Left colon (tissue), 2 donors: ENCODE data around the gene ZMIZ1. TPM values are rescaled to one million over a fixed set of nuclear protein-coding genes. Genes with fewer than 3 reads are reported as not detected.
A peak's percentile ranks its signal among the peaks of the same experiment; 100 is the strongest.
"Not testable (repeated sequence)": the region's sequence is repeated elsewhere in the genome, so short reads cannot be mapped to it uniquely, and the experiment has no call there.

ENCODE experiments used
- ATAC-seq: fragments of 200-7000 bp; cut with Tn5 transposase; one replicate; pipeline ENCODE4 v1.9.1; 2020; ENCODE audit warnings: mild to moderate bottlenecking, moderate library complexity
- DNase-seq, 2 donors: peaks; one replicate each; pipeline ENCODE4 v3.0.0-alpha.2; 2020
- intact Hi-C, 2 donors: fragments of 100-400 bp; cut with DNase I in 1 of 2; cut with micrococcal nuclease in 1 of 2; formaldehyde crosslinking; loops; one replicate each; pipeline versions ENCODE4 v1.11.2 to v1.14.0; 2022; cut with DNase I, micrococcal nuclease
- total RNA-seq, 2 donors: library from RNA; stranded (reverse); fragmentation: NEBNext Ultra II Directional; extraction: Animal tissue kit (Norgen Biotek cat#: 25700); gene quantifications; one replicate each; pipeline ENCODE4 v1.2.1, GENCODE V29; 2021
- donor health status: DM: no; HTN: no; CAD: no.
- donor health status: DM: yes; HTN: yes; CAD: no.

Gene ZMIZ1
- total RNA-seq, 2 donors from 2014 or later: 50.7 to 63.9 TPM

GRCh38 chr10:79337783-79338469 lies 269.2 kb downstream of the ZMIZ1 start:
- ATAC-seq, intact Hi-C loops: not testable (repeated sequence)

GRCh38 chr10:79339266-79339665 lies 270.5 kb downstream of the ZMIZ1 start:
- no peak for DNase-seq
- intact Hi-C loops: no loop called here
- ATAC-seq: no peak

More at GRCh38 chr10:79337783-79338469, 269.2 kb downstream of the ZMIZ1 start:
- not testable (repeated sequence) for DNase-seq

- intact Hi-C loops: no loop called here
- DNase-seq: no peak
- no peak for ATAC-seq
Observed at GRCh38 chr10:79340646-79341244, 272.0 kb downstream of the ZMIZ1 start.

GRCh38 chr10:79342295-79342761 lies 273.6 kb downstream of the ZMIZ1 start:
- DNase-seq (no peak), ATAC-seq (peak; percentile 52)
- intact Hi-C loops: no loop called here

- DNase-seq (peak in 1 of 2 donors; percentile 50), ATAC-seq (peak; percentile 55)
Observed at GRCh38 chr10:79342811-79343561, 274.2 kb downstream of the ZMIZ1 start.

GRCh38 chr10:79344502-79345195 lies 275.9 kb downstream of the ZMIZ1 start:
- intact Hi-C loops: no loop called here
- DNase-seq: no peak
- ATAC-seq: peak; percentile 8

More at GRCh38 chr10:79342811-79343561, 274.2 kb downstream of the ZMIZ1 start:
- intact Hi-C loops: no loop called here

GRCh38 chr10:79345241-79346011 lies 276.7 kb downstream of the ZMIZ1 start:
- DNase-seq: no peak
- intact Hi-C loops: no loop called here
- no peak for ATAC-seq

- intact Hi-C loops: no loop called here
- DNase-seq (no peak), ATAC-seq (no peak)
Observed at GRCh38 chr10:79346012-79346340, 277.2 kb downstream of the ZMIZ1 start.

- ATAC-seq (no peak), DNase-seq (no peak)
- intact Hi-C loops: no loop called here
Observed at GRCh38 chr10:79346388-79347225, 277.8 kb downstream of the ZMIZ1 start.

- intact Hi-C loops: no loop called here
- peak; percentile 93 to 97 for DNase-seq
- peak; percentile 84 for ATAC-seq
Observed at GRCh38 chr10:79347226-79347893, 278.6 kb downstream of the ZMIZ1 start, which contains the start of gene PPIF. PPIF (plus strand) TSS chr10:79347469; CDS start chr10:79347549, 80 bp downstream.

- DNase-seq (peak; percentile 83 to 84), ATAC-seq (peak; percentile 66)
- intact Hi-C loops: no loop called here
Observed at GRCh38 chr10:79347894-79348639, 279.3 kb downstream of the ZMIZ1 start.

GRCh38 chr10:79348640-79348988 lies 279.8 kb downstream of the ZMIZ1 start:
- ATAC-seq (no peak), DNase-seq (no peak)
- intact Hi-C loops: no loop called here

- no peak for ATAC-seq
- intact Hi-C loops: no loop called here
- no peak for DNase-seq
Observed at GRCh38 chr10:79349072-79349491, 280.3 kb downstream of the ZMIZ1 start.

- DNase-seq: no peak
- ATAC-seq: no peak
- intact Hi-C loops: no loop called here
Observed at GRCh38 chr10:79349766-79350406, 281.1 kb downstream of the ZMIZ1 start.

GRCh38 chr10:79350407-79351154 lies 281.8 kb downstream of the ZMIZ1 start:
- ATAC-seq: no peak
- no peak for DNase-seq
- intact Hi-C loops: no loop called here
